ENCODE results near the gene SNX18. TPM values are rescaled to one million over a fixed set of nuclear protein-coding genes. Genes with fewer than 3 reads are reported as not detected.

The SNX18 gene
- total RNA-seq, 1 donor from 2014 or later, result 17.2 TPM

DNA sequence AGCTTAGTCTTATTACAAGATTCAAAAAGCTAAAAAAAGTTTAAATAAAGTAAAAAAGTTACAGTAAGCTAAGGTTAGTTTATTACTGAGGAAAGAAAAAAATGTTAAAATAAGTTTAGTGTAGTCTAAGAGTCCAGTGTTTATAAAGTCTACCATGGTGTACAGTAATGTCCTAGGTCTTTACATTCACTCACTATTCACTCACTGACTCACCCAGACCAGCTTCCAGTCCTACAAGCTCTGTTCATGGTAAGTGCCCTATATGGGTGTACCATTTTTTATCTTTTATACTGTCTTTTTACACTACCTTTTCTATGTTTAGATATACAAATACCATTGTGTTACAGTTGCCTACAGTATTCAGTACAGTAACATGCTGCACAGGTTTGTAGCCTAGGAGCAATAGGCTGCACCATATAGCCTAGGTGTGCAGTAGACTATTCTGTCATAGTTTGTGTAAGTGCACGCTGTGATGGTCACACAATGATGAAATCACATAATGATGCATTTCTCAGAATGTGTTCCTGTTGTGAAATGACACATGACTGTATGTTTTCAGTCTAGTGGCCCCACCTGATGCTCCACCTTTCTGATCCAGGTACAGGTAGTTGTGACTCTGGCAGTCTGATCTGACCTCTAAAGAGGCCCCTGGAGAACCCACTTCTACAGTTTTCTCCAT lies 45.7 kb downstream of the SNX18 start:
- Mint-ChIP-seq H3K27me3 (ENCODE audit: low read depth) (no peaks in the 10 kb centered on the region), H3K9me3 (no peaks in the 10 kb centered on the region), H3K27ac (no peak overlapping the region), H3K4me3 (no peak overlapping the region), H3K4me1 (peaks cover 4% of the 10 kb centered on the region), H3K36me3 (no peaks in the 10 kb centered on the region)
- TF ChIP-seq, protein P1, sequence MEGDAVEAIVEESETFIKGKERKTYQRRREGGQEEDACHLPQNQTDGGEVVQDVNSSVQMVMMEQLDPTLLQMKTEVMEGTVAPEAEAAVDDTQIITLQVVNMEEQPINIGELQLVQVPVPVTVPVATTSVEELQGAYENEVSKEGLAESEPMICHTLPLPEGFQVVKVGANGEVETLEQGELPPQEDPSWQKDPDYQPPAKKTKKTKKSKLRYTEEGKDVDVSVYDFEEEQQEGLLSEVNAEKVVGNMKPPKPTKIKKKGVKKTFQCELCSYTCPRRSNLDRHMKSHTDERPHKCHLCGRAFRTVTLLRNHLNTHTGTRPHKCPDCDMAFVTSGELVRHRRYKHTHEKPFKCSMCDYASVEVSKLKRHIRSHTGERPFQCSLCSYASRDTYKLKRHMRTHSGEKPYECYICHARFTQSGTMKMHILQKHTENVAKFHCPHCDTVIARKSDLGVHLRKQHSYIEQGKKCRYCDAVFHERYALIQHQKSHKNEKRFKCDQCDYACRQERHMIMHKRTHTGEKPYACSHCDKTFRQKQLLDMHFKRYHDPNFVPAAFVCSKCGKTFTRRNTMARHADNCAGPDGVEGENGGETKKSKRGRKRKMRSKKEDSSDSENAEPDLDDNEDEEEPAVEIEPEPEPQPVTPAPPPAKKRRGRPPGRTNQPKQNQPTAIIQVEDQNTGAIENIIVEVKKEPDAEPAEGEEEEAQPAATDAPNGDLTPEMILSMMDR (IDR thresholded peaks at IDR 0.05; ENCODE audit: unreplicated experiment), result no peak
- DNase-seq (ENCODE audit: low spot score in 2 of 2, unreplicated experiment in 2 of 2), result no peak

DNA sequence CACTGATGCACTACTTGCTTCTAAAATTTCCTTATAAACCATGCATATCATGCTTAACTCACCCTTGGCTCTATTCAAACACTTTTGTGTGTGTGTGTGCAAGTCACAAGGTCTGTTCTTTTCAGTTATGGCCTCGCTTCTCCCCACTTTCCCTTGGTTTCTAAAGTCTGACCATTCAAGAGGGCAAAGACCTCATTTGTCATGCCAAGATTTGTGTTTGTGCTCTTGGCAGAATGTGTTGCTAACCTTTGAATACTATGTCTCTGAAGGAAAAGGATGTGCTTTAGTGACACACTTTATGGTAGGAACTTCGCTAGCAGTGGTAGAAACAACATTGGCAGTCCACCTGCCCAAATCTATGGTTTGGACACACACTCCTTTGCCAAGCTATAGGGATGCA lies 50.4 kb downstream of the SNX18 start:
- Mint-ChIP-seq H3K36me3 (no peaks in the 10 kb centered on the region), H3K27me3 (ENCODE audit: low read depth) (no peaks in the 10 kb centered on the region), H3K4me1 (no peaks in the 10 kb centered on the region), H3K4me3 (no peak overlapping the region), H3K27ac (no peak overlapping the region), H3K9me3 (no peaks in the 10 kb centered on the region)
- DNase-seq (ENCODE audit: low spot score in 2 of 2, unreplicated experiment in 2 of 2), result no peak
- TF ChIP-seq, protein P1 (IDR thresholded peaks at IDR 0.05; ENCODE audit: unreplicated experiment), result no peak

DNA sequence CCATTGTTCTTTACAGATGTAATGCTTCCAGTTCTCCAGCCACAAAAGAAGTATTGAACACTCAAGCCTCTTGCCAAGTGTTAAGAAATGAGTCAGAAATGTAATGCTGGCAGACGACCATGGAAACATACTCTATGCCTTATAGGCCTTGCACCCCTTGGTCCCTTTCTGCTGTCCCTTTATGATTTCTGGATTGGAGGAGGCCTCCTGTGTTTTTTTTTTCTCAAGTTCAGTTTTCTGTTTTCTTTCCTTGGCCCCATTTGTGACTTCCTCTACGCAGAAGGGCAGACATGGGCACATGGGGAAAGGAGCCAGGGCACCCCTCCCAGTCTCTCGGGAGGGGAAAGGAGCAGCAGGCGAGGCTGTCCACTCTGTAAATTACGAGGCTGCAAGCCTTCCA lies 53.4 kb downstream of the SNX18 start:
- Mint-ChIP-seq H3K9me3 (no peaks in the 10 kb centered on the region), H3K4me3 (no peak overlapping the region), H3K27me3 (ENCODE audit: low read depth) (no peaks in the 10 kb centered on the region), H3K4me1 (no peaks in the 10 kb centered on the region), H3K27ac (no peak overlapping the region), H3K36me3 (no peaks in the 10 kb centered on the region)
- TF ChIP-seq, protein P1 (IDR thresholded peaks at IDR 0.05; ENCODE audit: unreplicated experiment), result no peak
- DNase-seq (ENCODE audit: low spot score in 2 of 2, unreplicated experiment in 2 of 2), result no peak

DNA sequence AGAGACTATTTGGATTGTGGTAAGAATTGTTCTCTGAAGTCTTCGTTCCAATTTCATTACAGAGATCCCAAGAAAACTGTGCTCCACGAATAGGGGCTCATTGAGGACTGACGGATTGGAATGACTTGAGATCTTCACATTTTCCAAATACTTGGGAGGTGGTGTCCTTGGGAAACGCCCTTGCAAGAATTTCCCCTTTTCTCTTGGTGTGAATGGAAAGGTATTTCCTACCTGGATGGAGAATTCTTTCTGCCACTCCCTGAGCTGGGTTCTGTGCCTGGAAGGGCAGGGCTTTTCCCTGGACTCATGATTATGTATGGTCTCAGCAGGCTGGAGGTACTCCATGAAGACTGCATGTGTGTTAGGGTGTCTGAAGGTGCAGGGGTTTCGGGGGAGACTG lies 53.9 kb downstream of the SNX18 start:
- no peaks in the 10 kb centered on the region for H3K9me3 Mint-ChIP-seq
- H3K4me1 Mint-ChIP-seq, result no peaks in the 10 kb centered on the region
- TF ChIP-seq, protein P1 (IDR thresholded peaks at IDR 0.05; ENCODE audit: unreplicated experiment), result no peak
- no peaks in the 10 kb centered on the region for H3K36me3 Mint-ChIP-seq
- no peak overlapping the region for H3K27ac Mint-ChIP-seq
- DNase-seq (ENCODE audit: low spot score in 2 of 2, unreplicated experiment in 2 of 2), result no peak
- H3K27me3 Mint-ChIP-seq (ENCODE audit: low read depth), result no peaks in the 10 kb centered on the region
- no peak overlapping the region for H3K4me3 Mint-ChIP-seq

DNA sequence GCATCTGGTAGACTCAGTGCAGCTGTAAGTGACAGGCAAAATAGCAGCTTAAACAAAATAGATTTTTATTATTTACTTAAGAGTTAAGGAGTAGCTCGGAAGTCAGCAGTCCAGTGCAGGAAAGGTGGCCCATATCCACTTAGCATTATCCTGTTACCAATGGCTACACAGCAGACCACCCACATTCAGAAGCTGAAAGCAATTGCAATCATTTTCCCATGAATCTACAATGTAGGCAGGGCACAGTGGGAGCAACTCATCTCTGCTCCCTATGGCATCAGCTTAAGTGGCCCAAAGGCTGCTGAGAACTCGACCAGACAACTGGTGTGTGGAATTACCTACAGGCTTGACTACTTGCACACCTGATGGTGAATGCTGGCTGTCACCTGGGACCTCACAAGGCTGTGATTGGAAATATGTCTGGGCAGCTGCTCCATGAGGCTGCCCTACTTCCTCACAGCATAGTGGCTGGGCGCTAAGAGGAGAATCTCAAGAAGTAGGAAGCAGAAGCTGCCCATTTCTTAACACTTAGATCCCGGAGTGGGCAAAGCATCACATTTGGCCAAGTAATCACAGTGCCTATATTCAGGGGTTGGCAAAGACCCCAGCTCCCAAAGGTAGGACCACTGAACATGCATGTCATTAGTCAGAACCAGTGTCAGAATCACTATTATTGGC lies 56.4 kb downstream of the SNX18 start:
- H3K4me1 Mint-ChIP-seq, result no peaks in the 10 kb centered on the region
- DNase-seq (ENCODE audit: low spot score in 2 of 2, unreplicated experiment in 2 of 2), result no peak
- no peak overlapping the region for H3K27ac Mint-ChIP-seq
- no peak overlapping the region for H3K4me3 Mint-ChIP-seq
- H3K9me3 Mint-ChIP-seq, result no peaks in the 10 kb centered on the region
- no peaks in the 10 kb centered on the region for H3K36me3 Mint-ChIP-seq
- TF ChIP-seq, protein P1 (IDR thresholded peaks at IDR 0.05; ENCODE audit: unreplicated experiment), result no peak
- H3K27me3 Mint-ChIP-seq (ENCODE audit: low read depth), result no peaks in the 10 kb centered on the region

All from mesothelial cell of epicardium (in vitro differentiated cells).